Subcutaneous abdominal adipose tissue (tissue), 5 donors: ENCODE measurements around the gene MEGF9.
A peak's percentile ranks its signal among the peaks of the same experiment; 100 is the strongest.

ENCODE experiments used
- H3K27ac ChIP-seq: one replicate; pipeline ENCODE4 v1.7.0; 2013; ENCODE audit warnings: low read depth, mild to moderate bottlenecking, inconsistent platforms, low read length, moderate library complexity
- H3K27me3 ChIP-seq, 5 donors: one replicate each; pipeline ENCODE4 v1.7.0; 2013; ENCODE audit warnings: low read length in 5 of 5, inconsistent platforms in 1 of 5; ENCODE audit not compliant: control insufficient read depth in 5 of 5, insufficient read depth in 4 of 5
- H3K36me3 ChIP-seq, 5 donors: one replicate each; pipeline ENCODE4 v1.7.0; 2013; ENCODE audit warnings: low read length in 5 of 5; ENCODE audit not compliant: control insufficient read depth in 5 of 5, insufficient read depth in 5 of 5
- H3K4me1 ChIP-seq, 5 donors: one replicate each; pipeline ENCODE4 v1.7.0; 2013; ENCODE audit warnings: low read length in 5 of 5, mild to moderate bottlenecking in 3 of 5, moderate library complexity in 1 of 5; ENCODE audit not compliant: control insufficient read depth in 5 of 5, insufficient read depth in 5 of 5
- H3K4me3 ChIP-seq, 5 donors: one replicate each; pipeline ENCODE4 v1.7.0; 2013; ENCODE audit warnings: low read length in 5 of 5, low read depth in 1 of 5
- H3K9ac ChIP-seq, 5 donors: one replicate each; pipeline ENCODE4 v1.7.0; 2013; ENCODE audit warnings: low read length in 5 of 5, mild to moderate bottlenecking in 4 of 5, moderate library complexity in 3 of 5
- H3K9me3 ChIP-seq, 5 donors: one replicate each; pipeline ENCODE4 v1.7.0; 2013; ENCODE audit warnings: low read length in 5 of 5; ENCODE audit not compliant: control insufficient read depth in 5 of 5
- donor health status: healthy.
- donor health status: healthy.
- donor health status: healthy.
- donor health status: healthy.
- donor health status: healthy.

Gene MEGF9

GRCh38 chr9:120694559-120694958 lies 19.7 kb downstream of the MEGF9 start:
- Histone ChIP-seq H3K27ac (no peak overlapping the region), H3K4me1 (peaks cover 0 to 11% (median 11%) of the 10 kb centered on the region in 5 donors)

DNA sequence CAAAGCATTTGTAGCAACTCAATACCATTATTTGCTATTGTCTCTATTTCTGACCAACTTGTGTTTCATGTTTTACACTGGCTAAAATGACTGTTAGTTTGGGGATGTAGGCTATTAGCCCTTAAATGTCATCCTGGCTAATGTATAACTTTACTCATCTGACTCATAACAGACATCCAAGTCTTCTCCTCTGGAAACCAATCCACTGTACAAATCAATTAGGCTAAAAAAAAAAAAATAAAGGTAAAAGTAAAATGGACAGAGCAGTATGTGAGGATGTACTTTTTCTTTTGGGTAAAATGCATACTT lies 20.6 kb downstream of the MEGF9 start:
- no peaks in the 10 kb centered on the region for H3K27me3 ChIP-seq
- H3K9ac ChIP-seq, result no peak overlapping the region
- no peak overlapping the region for H3K4me3 ChIP-seq
- H3K27ac ChIP-seq, result no peak overlapping the region
- H3K4me1 ChIP-seq, result peaks cover 0 to 11% (median 11%) of the 10 kb centered on the region in 5 donors
- no peaks in the 10 kb centered on the region for H3K9me3 ChIP-seq
- H3K36me3 ChIP-seq, result no peaks in the 10 kb centered on the region

More at GRCh38 chr9:120694559-120694958, 19.7 kb downstream of the MEGF9 start:
- Histone ChIP-seq H3K4me3 (no peak overlapping the region), H3K27me3 (no peaks in the 10 kb centered on the region), H3K9ac (no peak overlapping the region), H3K9me3 (no peaks in the 10 kb centered on the region), H3K36me3 (no peaks in the 10 kb centered on the region)

DNA sequence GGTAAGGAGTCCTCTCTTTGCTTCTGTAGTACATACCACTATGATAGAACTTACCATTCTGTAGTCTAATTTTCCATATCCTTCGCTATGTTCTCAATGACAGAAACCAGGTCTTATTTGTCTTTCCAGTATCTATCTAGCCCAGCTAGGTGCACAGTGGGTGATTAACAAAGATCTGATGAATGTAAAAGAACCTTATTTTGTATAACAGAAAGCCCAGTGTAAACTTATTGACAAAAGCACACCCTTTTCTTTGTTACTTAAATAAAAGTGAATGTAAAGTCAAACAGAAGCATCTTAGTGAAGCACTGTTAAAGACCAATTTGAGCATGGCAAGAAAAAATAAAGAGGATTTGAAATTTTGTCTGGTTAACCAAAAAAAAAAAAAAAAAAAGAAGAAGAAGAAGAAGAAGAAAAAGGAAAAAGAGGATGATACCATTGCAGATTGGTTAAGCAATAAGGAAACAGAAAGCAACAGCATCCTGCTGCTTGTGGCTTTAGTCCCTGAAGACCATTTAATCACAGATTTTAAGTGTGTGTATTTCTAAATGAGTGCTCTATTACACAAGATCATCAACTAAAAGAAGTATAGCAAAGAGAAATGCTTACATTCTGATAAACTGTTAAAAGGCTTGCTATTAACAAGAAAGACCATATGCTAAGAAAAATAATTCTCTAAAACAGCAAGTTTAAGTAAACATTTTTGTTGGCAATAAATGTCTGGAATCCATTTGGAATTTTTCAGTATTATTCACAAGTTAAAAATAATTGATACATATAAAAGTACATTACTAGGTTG lies 21.2 kb downstream of the MEGF9 start:
- Histone ChIP-seq H3K27me3 (no peaks in the 10 kb centered on the region), H3K4me1 (peaks cover 0 to 11% (median 11%) of the 10 kb centered on the region in 5 donors), H3K4me3 (no peak overlapping the region), H3K9me3 (no peaks in the 10 kb centered on the region), H3K36me3 (no peaks in the 10 kb centered on the region), H3K27ac (peak overlapping the region; percentile 43), H3K9ac (no peak overlapping the region)

GRCh38 chr9:120690372-120690771 lies 23.9 kb downstream of the MEGF9 start:
- Histone ChIP-seq H3K36me3 (no peaks in the 10 kb centered on the region), H3K27ac (no peak overlapping the region), H3K9me3 (no peaks in the 10 kb centered on the region), H3K4me1 (peaks cover 0 to 11% (median 11%) of the 10 kb centered on the region in 5 donors), H3K27me3 (no peaks in the 10 kb centered on the region), H3K9ac (no peak overlapping the region), H3K4me3 (no peak overlapping the region)

DNA sequence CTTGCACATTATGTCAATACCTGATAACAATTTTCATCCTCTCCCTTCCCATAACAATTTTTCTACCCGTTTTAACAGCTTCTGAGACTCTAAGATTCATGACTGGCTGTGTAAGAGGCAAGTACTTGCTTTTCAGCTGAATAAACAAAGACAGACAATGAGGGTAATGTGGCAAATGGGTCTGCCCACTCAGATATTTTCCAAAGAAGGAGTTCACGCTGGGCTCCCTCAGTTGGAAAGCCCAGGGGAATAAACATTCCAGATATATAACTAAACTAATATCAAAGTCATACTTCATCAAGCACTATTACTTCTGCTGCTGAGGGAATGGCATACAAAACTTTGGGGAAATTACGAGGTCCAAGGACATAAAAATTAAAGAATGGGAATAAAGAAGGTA lies 24.4 kb downstream of the MEGF9 start:
- no peak overlapping the region for H3K4me3 ChIP-seq
- no peaks in the 10 kb centered on the region for H3K36me3 ChIP-seq
- no peak overlapping the region for H3K27ac ChIP-seq
- peaks cover 0 to 11% (median 11%) of the 10 kb centered on the region in 5 donors for H3K4me1 ChIP-seq
- no peak overlapping the region for H3K9ac ChIP-seq
- H3K9me3 ChIP-seq, result no peaks in the 10 kb centered on the region
- no peaks in the 10 kb centered on the region for H3K27me3 ChIP-seq

DNA sequence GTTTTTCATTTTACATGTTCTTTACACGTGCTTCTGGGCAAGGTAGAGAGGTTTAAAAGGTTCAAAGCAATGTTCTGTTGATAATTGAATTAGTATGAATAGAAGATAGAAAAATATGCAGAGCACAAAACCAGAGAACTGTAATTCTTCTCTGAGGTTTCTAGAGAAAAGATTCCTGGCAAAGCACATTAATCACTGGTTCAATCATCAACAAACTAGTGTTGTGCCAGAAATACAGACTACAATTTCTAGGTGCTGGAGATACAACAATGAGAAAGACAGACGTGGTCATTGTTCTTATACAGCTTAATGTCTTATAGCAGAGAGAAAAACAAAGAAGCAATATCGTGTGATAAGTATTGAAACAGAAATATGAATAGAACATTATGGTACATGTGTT lies 25.5 kb downstream of the MEGF9 start:
- Histone ChIP-seq H3K4me1 (peaks cover 0 to 17% (median 10%) of the 10 kb centered on the region in 5 donors), H3K4me3 (no peak overlapping the region), H3K36me3 (no peaks in the 10 kb centered on the region), H3K9ac (no peak overlapping the region), H3K27ac (no peak overlapping the region), H3K27me3 (no peaks in the 10 kb centered on the region), H3K9me3 (no peaks in the 10 kb centered on the region)

DNA sequence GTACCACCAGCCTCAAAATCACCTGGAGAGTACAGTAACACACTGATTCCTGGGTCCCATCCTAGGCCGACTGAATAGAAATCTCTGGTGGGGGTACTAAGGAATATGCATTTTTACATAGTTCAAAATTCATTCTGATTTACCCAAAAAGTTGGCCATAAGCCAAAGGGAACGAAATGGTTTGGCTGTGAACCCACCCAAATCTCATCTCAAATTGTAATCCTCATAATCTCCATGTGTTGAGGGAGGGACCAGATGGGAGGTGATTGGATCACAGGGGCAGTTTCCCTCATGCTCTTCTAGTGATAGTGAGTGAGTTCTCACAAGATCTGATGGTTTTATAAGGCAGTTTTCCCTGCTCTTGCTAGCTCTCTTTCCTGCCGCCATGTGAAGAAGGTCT lies 31.1 kb downstream of the MEGF9 start:
- Histone ChIP-seq H3K27ac (no peak overlapping the region), H3K4me3 (no peak overlapping the region), H3K4me1 (peaks cover 0 to 6% (median 0%) of the 10 kb centered on the region in 5 donors), H3K27me3 (no peaks in the 10 kb centered on the region), H3K36me3 (no peaks in the 10 kb centered on the region), H3K9ac (no peak overlapping the region), H3K9me3 (no peaks in the 10 kb centered on the region)

DNA sequence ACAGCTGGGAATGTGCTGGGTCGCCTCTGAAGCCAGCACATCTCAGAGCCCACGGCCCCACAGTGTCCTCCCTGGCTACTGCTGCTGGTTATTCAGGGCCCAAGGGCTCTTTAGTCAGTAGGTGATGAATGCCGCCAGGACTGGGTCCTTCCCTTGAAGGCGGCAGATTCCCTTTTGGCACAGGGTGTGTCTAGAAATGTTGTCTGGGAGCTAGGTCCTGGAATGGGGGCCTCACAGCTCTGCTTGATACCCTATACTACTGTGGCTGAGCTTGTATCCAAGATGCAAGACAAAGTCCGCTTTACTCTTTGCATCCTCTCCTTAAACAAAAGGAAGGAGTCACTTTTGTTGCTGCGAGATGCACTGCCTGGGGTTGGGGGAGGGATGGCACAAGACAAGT lies 33.1 kb downstream of the MEGF9 start:
- Histone ChIP-seq H3K27ac (no peak overlapping the region), H3K27me3 (no peaks in the 10 kb centered on the region), H3K4me1 (peaks cover 0 to 6% (median 0%) of the 10 kb centered on the region in 5 donors), H3K36me3 (no peaks in the 10 kb centered on the region), H3K4me3 (no peak overlapping the region), H3K9ac (no peak overlapping the region), H3K9me3 (no peaks in the 10 kb centered on the region)

DNA sequence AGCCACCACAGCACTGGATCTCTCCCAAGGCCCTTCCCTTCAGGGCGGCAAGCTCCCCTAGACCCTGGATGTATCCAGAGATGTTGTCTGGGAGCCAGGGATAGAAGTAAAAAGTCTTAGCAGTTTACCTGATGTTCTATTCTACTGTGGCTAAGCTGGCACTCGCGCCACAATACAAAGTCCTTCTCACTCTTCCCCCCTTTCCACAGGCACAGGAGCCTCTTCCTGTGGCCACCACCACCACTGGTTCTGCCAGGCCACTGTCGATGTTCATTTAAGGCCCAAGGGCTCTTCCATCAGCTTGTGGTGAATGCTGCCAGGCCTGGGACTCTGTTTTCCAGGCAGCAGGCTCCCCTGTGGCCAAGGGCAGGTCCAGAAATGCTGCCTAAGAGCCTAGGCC lies 33.7 kb downstream of the MEGF9 start:
- no peak overlapping the region for H3K9ac ChIP-seq
- H3K27ac ChIP-seq, result no peak overlapping the region
- H3K4me3 ChIP-seq, result no peak overlapping the region
- H3K4me1 ChIP-seq, result peaks cover 0 to 6% (median 0%) of the 10 kb centered on the region in 5 donors
- H3K36me3 ChIP-seq, result no peaks in the 10 kb centered on the region
- H3K27me3 ChIP-seq, result no peaks in the 10 kb centered on the region
- no peaks in the 10 kb centered on the region for H3K9me3 ChIP-seq

- H3K9me3 ChIP-seq, result no peaks in the 10 kb centered on the region
- H3K36me3 ChIP-seq, result no peaks in the 10 kb centered on the region
- H3K4me3 ChIP-seq, result no peak overlapping the region
- no peak overlapping the region for H3K27ac ChIP-seq
- H3K4me1 ChIP-seq, result peaks cover 0 to 6% (median 0%) of the 10 kb centered on the region in 5 donors
- no peak overlapping the region for H3K9ac ChIP-seq
- no peaks in the 10 kb centered on the region for H3K27me3 ChIP-seq
Measured at GRCh38 chr9:120680161-120680560, 34.1 kb downstream of the MEGF9 start.
